Stomach smooth muscle (tissue), 2 donors: ENCODE data around the gene PLCL2.

Experiments
- H3K27ac ChIP-seq: one replicate; pipeline ENCODE4 v1.7.0; 2013; ENCODE audit warnings: mild to moderate bottlenecking, low read length, inconsistent platforms
- H3K27me3 ChIP-seq, 2 donors: one replicate each; pipeline ENCODE4 v1.7.0; 2013; ENCODE audit warnings: low read length in 2 of 2; ENCODE audit not compliant: insufficient read depth in 2 of 2, control insufficient read depth in 1 of 2
- H3K36me3 ChIP-seq, 2 donors: one replicate each; pipeline ENCODE4 v1.7.0; 2013; ENCODE audit warnings: low read length in 2 of 2; ENCODE audit not compliant: control insufficient read depth in 2 of 2, insufficient read depth in 2 of 2
- H3K4me1 ChIP-seq: one replicate; pipeline ENCODE4 v1.7.0; 2013; ENCODE audit warnings: low read length; ENCODE audit not compliant: control insufficient read depth, insufficient read depth
- H3K4me3 ChIP-seq, 2 donors: one replicate each; pipeline ENCODE4 v1.7.0; 2013; ENCODE audit warnings: low read length in 2 of 2
- H3K9ac ChIP-seq, 2 donors: one replicate each; pipeline ENCODE4 v1.7.0; 2013; ENCODE audit warnings: low read length in 2 of 2, mild to moderate bottlenecking in 1 of 2
- H3K9me3 ChIP-seq, 2 donors: one replicate each; pipeline ENCODE4 v1.7.0; 2013; ENCODE audit warnings: low read length in 2 of 2; ENCODE audit not compliant: control insufficient read depth in 2 of 2
- donor health status: healthy.
- donor health status: Pancreatic carcinoma.

The PLCL2 gene

GRCh38 chr3:16844222-16844621 is 40.5 kb upstream of the PLCL2 start:
- Histone ChIP-seq H3K4me3 (no peak overlapping the region), H3K9me3 (no peaks in the 10 kb centered on the region), H3K36me3 (no peaks in the 10 kb centered on the region), H3K27ac (no peak overlapping the region), H3K27me3 (no peaks in the 10 kb centered on the region), H3K4me1 (peaks cover 8% of the 10 kb centered on the region), H3K9ac (no peak overlapping the region)

GRCh38 chr3:16844791-16845190 is 40.0 kb upstream of the PLCL2 start:
- Histone ChIP-seq H3K4me3 (no peak overlapping the region), H3K9me3 (no peaks in the 10 kb centered on the region), H3K27ac (no peak overlapping the region), H3K36me3 (no peaks in the 10 kb centered on the region), H3K27me3 (no peaks in the 10 kb centered on the region), H3K9ac (no peak overlapping the region), H3K4me1 (peaks cover 8% of the 10 kb centered on the region)

GRCh38 chr3:16846373-16847080 is 38.2 kb upstream of the PLCL2 start:
- no peak overlapping the region for H3K4me3 ChIP-seq
- no peak overlapping the region for H3K27ac ChIP-seq
- no peak overlapping the region for H3K9ac ChIP-seq
- H3K27me3 ChIP-seq: no peaks in the 10 kb centered on the region
- H3K9me3 ChIP-seq: no peaks in the 10 kb centered on the region
- peaks cover 8% of the 10 kb centered on the region for H3K4me1 ChIP-seq
- no peaks in the 10 kb centered on the region for H3K36me3 ChIP-seq

GRCh38 chr3:16848007-16848406 is 36.7 kb upstream of the PLCL2 start:
- Histone ChIP-seq H3K27ac (no peak overlapping the region), H3K9ac (no peak overlapping the region), H3K36me3 (no peaks in the 10 kb centered on the region), H3K4me3 (no peak overlapping the region), H3K27me3 (no peaks in the 10 kb centered on the region), H3K4me1 (no peaks in the 10 kb centered on the region), H3K9me3 (no peaks in the 10 kb centered on the region)

- no peaks in the 10 kb centered on the region for H3K9me3 ChIP-seq
- H3K4me3 ChIP-seq: no peak overlapping the region
- H3K27ac ChIP-seq: no peak overlapping the region
- no peaks in the 10 kb centered on the region for H3K36me3 ChIP-seq
- no peaks in the 10 kb centered on the region for H3K4me1 ChIP-seq
- no peaks in the 10 kb centered on the region for H3K27me3 ChIP-seq
- H3K9ac ChIP-seq: no peak overlapping the region
Measured at GRCh38 chr3:16849229-16849628, 35.5 kb upstream of the PLCL2 start.

- no peaks in the 10 kb centered on the region for H3K27me3 ChIP-seq
- no peaks in the 10 kb centered on the region for H3K36me3 ChIP-seq
- H3K9ac ChIP-seq: no peak overlapping the region
- no peak overlapping the region for H3K27ac ChIP-seq
- no peak overlapping the region for H3K4me3 ChIP-seq
- H3K9me3 ChIP-seq: no peaks in the 10 kb centered on the region
- no peaks in the 10 kb centered on the region for H3K4me1 ChIP-seq
Measured at GRCh38 chr3:16849795-16850194, 35.0 kb upstream of the PLCL2 start.

- H3K9me3 ChIP-seq: no peaks in the 10 kb centered on the region
- no peaks in the 10 kb centered on the region for H3K27me3 ChIP-seq
- H3K27ac ChIP-seq: no peak overlapping the region
- H3K36me3 ChIP-seq: no peaks in the 10 kb centered on the region
- H3K4me3 ChIP-seq: no peak overlapping the region
- no peak overlapping the region for H3K9ac ChIP-seq
- no peaks in the 10 kb centered on the region for H3K4me1 ChIP-seq
Measured at GRCh38 chr3:16855497-16855896, 29.3 kb upstream of the PLCL2 start.

- Histone ChIP-seq H3K36me3 (no peaks in the 10 kb centered on the region), H3K27ac (no peak overlapping the region), H3K9me3 (no peaks in the 10 kb centered on the region), H3K4me1 (no peaks in the 10 kb centered on the region), H3K4me3 (no peak overlapping the region), H3K27me3 (no peaks in the 10 kb centered on the region), H3K9ac (no peak overlapping the region)
Measured at GRCh38 chr3:16860234-16860633, 24.5 kb upstream of the PLCL2 start.

GRCh38 chr3:16861432-16861831 is 23.3 kb upstream of the PLCL2 start:
- Histone ChIP-seq H3K4me1 (no peaks in the 10 kb centered on the region), H3K36me3 (no peaks in the 10 kb centered on the region), H3K27me3 (no peaks in the 10 kb centered on the region), H3K9me3 (no peaks in the 10 kb centered on the region), H3K9ac (no peak overlapping the region), H3K4me3 (no peak overlapping the region), H3K27ac (no peak overlapping the region)

GRCh38 chr3:16864610-16865313 is 20.0 kb upstream of the PLCL2 start:
- H3K27me3 ChIP-seq: no peaks in the 10 kb centered on the region
- no peak overlapping the region for H3K9ac ChIP-seq
- H3K9me3 ChIP-seq: no peaks in the 10 kb centered on the region
- no peak overlapping the region for H3K27ac ChIP-seq
- H3K4me3 ChIP-seq: no peak overlapping the region
- H3K4me1 ChIP-seq: no peaks in the 10 kb centered on the region
- no peaks in the 10 kb centered on the region for H3K36me3 ChIP-seq

- Histone ChIP-seq H3K36me3 (no peaks in the 10 kb centered on the region), H3K27ac (no peak overlapping the region), H3K27me3 (no peaks in the 10 kb centered on the region), H3K9ac (no peak overlapping the region), H3K4me1 (no peaks in the 10 kb centered on the region), H3K9me3 (no peaks in the 10 kb centered on the region), H3K4me3 (no peak overlapping the region)
Measured at GRCh38 chr3:16865335-16865734, 19.4 kb upstream of the PLCL2 start.
